Chondrocyte (in vitro differentiated cells): Measurements from ENCODE around the gene MBD3. TPM values are rescaled to one million over a fixed set of nuclear protein-coding genes. Genes with fewer than 3 reads are reported as not detected.

ENCODE experiments used
- DNase-seq: peaks from one replicate; pipeline ENCODE4 v3.0.0; 2021; ENCODE audit warnings: mixed read lengths, low spot score
- H3K27ac Mint-ChIP-seq: one replicate; pipeline ENCODE4 v1.8.0; 2021; ENCODE audit warnings: mild to moderate bottlenecking, moderate library complexity, mixed read lengths; ENCODE audit not compliant: unreplicated experiment
- H3K27me3 Mint-ChIP-seq: 2 replicates; pipeline ENCODE4 v1.8.0; 2021; ENCODE audit warnings: low read depth, mixed read lengths
- H3K36me3 Mint-ChIP-seq: 2 replicates; pipeline ENCODE4 v1.8.0; 2021; ENCODE audit warnings: low read depth, mixed read lengths
- H3K4me1 Mint-ChIP-seq: 2 replicates; pipeline ENCODE4 v1.8.0; 2021; ENCODE audit warnings: low read depth, mild to moderate bottlenecking, mixed read lengths
- H3K4me3 Mint-ChIP-seq: one replicate; pipeline ENCODE4 v1.8.0; 2021; ENCODE audit warnings: mild to moderate bottlenecking, moderate library complexity, mixed read lengths; ENCODE audit not compliant: unreplicated experiment
- H3K9me3 Mint-ChIP-seq: 2 replicates; pipeline ENCODE4 v1.8.0; 2021; ENCODE audit warnings: low read depth, mixed read lengths
- total RNA-seq: library from RNA; stranded (reverse); gene quantifications from 3 replicates; pipeline ENCODE4 v1.2.1, GENCODE V29; 2021
- TF ChIP-seq, protein P1 (sequence below): fragments of 200-600 bp; sonication (generic); IDR thresholded peaks from 2 replicates; pipeline ENCODE4 v1.5.0; 2021; ENCODE audit warnings: antibody characterized with exemption, mild to moderate bottlenecking, moderate library complexity

Gene MBD3
- total RNA-seq, 1 donor from 2014 or later, result 83.6 TPM

DNA sequence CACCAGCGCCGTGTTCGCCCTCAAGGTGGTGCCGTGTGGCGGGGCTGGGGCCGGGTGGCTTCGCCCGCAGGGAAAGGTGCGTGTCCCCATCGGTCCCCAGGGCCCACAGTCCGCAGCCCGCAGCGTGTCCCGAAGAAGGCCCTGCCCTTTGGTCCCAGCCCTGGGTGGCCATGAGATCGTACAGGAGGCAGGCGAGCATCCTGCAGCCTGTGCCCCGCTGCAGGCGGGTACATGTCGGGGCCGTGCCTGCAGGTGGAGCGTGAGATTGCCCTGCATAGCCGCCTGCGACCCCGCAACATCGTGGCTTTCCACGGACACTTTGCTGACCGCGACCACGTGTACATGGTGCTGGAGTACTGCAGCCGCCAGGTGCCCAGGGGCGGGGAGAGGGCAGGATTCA lies 67.3 kb downstream of the MBD3 start:
- H3K36me3 Mint-ChIP-seq, result no peaks in the 10 kb centered on the region
- no peak overlapping the region for H3K27ac Mint-ChIP-seq
- no peak overlapping the region for H3K4me3 Mint-ChIP-seq
- H3K4me1 Mint-ChIP-seq, result peaks cover 5% of the 10 kb centered on the region
- H3K27me3 Mint-ChIP-seq, result peaks cover 28% of the 10 kb centered on the region
- no peaks in the 10 kb centered on the region for H3K9me3 Mint-ChIP-seq
- no peak for DNase-seq
- TF ChIP-seq, protein P1, sequence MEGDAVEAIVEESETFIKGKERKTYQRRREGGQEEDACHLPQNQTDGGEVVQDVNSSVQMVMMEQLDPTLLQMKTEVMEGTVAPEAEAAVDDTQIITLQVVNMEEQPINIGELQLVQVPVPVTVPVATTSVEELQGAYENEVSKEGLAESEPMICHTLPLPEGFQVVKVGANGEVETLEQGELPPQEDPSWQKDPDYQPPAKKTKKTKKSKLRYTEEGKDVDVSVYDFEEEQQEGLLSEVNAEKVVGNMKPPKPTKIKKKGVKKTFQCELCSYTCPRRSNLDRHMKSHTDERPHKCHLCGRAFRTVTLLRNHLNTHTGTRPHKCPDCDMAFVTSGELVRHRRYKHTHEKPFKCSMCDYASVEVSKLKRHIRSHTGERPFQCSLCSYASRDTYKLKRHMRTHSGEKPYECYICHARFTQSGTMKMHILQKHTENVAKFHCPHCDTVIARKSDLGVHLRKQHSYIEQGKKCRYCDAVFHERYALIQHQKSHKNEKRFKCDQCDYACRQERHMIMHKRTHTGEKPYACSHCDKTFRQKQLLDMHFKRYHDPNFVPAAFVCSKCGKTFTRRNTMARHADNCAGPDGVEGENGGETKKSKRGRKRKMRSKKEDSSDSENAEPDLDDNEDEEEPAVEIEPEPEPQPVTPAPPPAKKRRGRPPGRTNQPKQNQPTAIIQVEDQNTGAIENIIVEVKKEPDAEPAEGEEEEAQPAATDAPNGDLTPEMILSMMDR, result no peak

DNA sequence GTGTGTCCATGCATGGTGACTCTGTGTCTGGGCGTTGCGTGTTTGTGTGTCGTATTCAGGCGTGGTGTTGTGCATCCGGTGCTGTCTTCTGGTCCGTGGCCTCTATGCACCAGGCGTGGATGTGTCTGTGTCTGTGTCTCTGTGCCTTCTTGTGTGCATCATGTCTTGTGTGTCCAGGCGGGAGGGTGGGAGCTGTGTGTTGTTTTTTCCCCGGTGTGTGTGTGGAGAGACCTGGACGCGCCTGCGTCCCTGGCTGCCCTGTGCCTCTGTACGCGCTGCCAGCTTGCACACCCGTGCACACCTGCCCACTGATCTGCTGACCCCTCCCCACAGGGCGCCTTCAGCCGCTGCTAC lies 67.7 kb downstream of the MBD3 start:
- peaks cover 5% of the 10 kb centered on the region for H3K4me1 Mint-ChIP-seq
- TF ChIP-seq, protein P1, result no peak

DNA sequence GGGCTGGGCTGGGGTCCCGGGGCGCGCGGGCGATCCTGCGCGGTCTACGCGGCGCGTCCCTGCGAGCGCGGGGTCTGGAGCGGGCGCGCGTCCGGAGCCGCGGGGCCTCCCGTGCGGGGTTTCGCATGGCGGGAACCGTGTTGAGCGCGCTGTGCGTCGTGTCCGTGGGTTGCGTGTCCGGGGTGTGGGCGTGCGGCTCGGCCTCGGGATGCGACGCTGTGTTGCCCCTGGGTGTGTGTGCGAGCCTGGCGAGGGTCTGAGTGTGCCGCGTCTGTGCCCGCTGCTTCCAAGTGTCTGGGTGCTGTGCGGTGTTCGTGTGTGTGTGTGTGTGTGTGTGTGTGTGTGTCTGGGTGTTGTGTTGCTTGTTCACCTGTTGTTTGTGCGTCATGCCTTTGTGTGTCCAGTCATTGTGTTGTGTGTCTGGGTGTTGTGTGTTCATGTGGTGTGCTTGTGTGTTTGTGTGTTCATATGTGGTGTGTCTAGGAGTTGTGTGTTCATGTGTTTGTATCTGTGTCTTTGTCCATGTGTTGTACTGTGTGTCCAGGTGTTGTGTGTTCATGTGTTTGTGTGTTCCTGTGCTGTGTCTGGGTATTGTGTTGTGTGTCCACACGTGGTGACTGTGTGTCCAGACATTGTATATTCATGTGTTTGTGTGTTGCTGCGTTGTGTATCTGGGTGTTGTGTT lies 68.2 kb downstream of the MBD3 start:
- H3K36me3 Mint-ChIP-seq, result no peaks in the 10 kb centered on the region
- no peak for DNase-seq
- TF ChIP-seq, protein P1, result no peak
- peaks cover 5% of the 10 kb centered on the region for H3K4me1 Mint-ChIP-seq
- no peak overlapping the region for H3K27ac Mint-ChIP-seq
- H3K9me3 Mint-ChIP-seq, result no peaks in the 10 kb centered on the region
- peak overlapping the region; percentile 37 for H3K4me3 Mint-ChIP-seq
- peaks cover 24% of the 10 kb centered on the region for H3K27me3 Mint-ChIP-seq

More for the DNA sequence above, 67.7 kb downstream of the MBD3 start:
- peaks cover 25% of the 10 kb centered on the region for H3K27me3 Mint-ChIP-seq
- DNase-seq, result no peak
- H3K36me3 Mint-ChIP-seq, result no peaks in the 10 kb centered on the region
- H3K27ac Mint-ChIP-seq, result no peak overlapping the region
- no peak overlapping the region for H3K4me3 Mint-ChIP-seq
- no peaks in the 10 kb centered on the region for H3K9me3 Mint-ChIP-seq

Other genes with a start within 250 kb of the MBD3 start
- gene NDUFS7, start 209.0 kb downstream of the MBD3 start, total RNA-seq, result 57.3 to 66.1 TPM (median 57.8 TPM) in 3 replicates
- 30.1 to 34.3 TPM (median 32.5 TPM) in 3 replicates for gene GAMT, start 191.3 kb downstream of the MBD3 start, total RNA-seq
- gene DAZAP1, start 185.3 kb downstream of the MBD3 start, total RNA-seq, result 81.1 to 88.0 TPM (median 82.5 TPM) in 3 replicates
- 614 to 734 TPM (median 636 TPM) in 3 replicates for gene RPS15, start 154.5 kb downstream of the MBD3 start, total RNA-seq
- gene APC2, start 142.7 kb downstream of the MBD3 start, total RNA-seq, result 1.4 to 3.9 TPM (median 3.9 TPM) in 3 replicates
- gene C19orf25, start 113.7 kb downstream of the MBD3 start, total RNA-seq, result 23.3 to 24.7 TPM (median 24.2 TPM) in 3 replicates
- 3.3 to 4.0 TPM (median 3.9 TPM) in 3 replicates for gene PCSK4, start 102.5 kb downstream of the MBD3 start, total RNA-seq
- gene REEP6, start 101.7 kb downstream of the MBD3 start, total RNA-seq, result 2.7 to 3.9 TPM (median 2.8 TPM) in 3 replicates
- 9.1 to 20.3 TPM (median 16.9 TPM) in 3 replicates for gene ADAMTSL5, start 79.8 kb downstream of the MBD3 start, total RNA-seq
- gene PLK5, start 68.8 kb downstream of the MBD3 start, total RNA-seq, result 0.12 TPM in 1 of 3 replicates, not detected in the others
- gene MEX3D, start 24.5 kb downstream of the MBD3 start, total RNA-seq, result 57.8 to 60.1 TPM (median 59.6 TPM) in 3 replicates
- gene UQCR11, start 12.6 kb upstream of the MBD3 start, total RNA-seq, result 173 to 190 TPM (median 184 TPM) in 3 replicates
- gene TCF3, start 59.8 kb upstream of the MBD3 start, total RNA-seq, result 130 to 154 TPM (median 153 TPM) in 3 replicates
- gene ONECUT3, start 160.6 kb upstream of the MBD3 start, total RNA-seq, result not detected in 3 replicates
- 1.9 to 6.0 TPM (median 5.7 TPM) in 3 replicates for gene ATP8B3, start 219.4 kb upstream of the MBD3 start, total RNA-seq